Central memory CD8-positive, alpha-beta T cell (primary cell): ENCODE data around the gene EFL1.
A peak's percentile ranks its signal among the peaks of the same experiment; 100 is the strongest.
"Not testable (repeated sequence)": the region's sequence is repeated elsewhere in the genome, so short reads cannot be mapped to it uniquely, and the experiment has no call there.

ENCODE experiments used
- ATAC-seq: fragments of 150-1000 bp; cut with Tn5 transposase; replicated peaks from 2 replicates; pipeline ENCODE4 v1.10.0; 2022; ENCODE audit warnings: mild to moderate bottlenecking, moderate FRiP score, moderate number of reproducible peaks; ENCODE audit not compliant: poor library complexity, severe bottlenecking; ENCODE audit errors: extremely low read depth
- DNase-seq, 2 donors: peaks; one replicate each; pipeline ENCODE4 v3.0.0; 2021; ENCODE audit warnings: low spot score in 2 of 2
- H3K27ac Mint-ChIP-seq: one replicate; pipeline ENCODE4 v1.8.0; 2022; ENCODE audit warnings: low read depth, mild to moderate bottlenecking, moderate library complexity, mixed read lengths
- H3K27me3 Mint-ChIP-seq: one replicate; pipeline ENCODE4 v1.8.0; 2022; ENCODE audit warnings: mixed read lengths
- H3K36me3 Mint-ChIP-seq: one replicate; pipeline ENCODE4 v1.8.0; 2022; ENCODE audit warnings: mild to moderate bottlenecking, moderate library complexity, mixed read lengths; ENCODE audit not compliant: insufficient read depth
- H3K4me1 Mint-ChIP-seq: one replicate; pipeline ENCODE4 v1.8.0; 2022; ENCODE audit warnings: mixed read lengths
- H3K4me3 Mint-ChIP-seq: one replicate; pipeline ENCODE4 v1.8.0; 2022; ENCODE audit warnings: mild to moderate bottlenecking, moderate library complexity, mixed read lengths
- H3K9me3 Mint-ChIP-seq: one replicate; pipeline ENCODE4 v1.8.0; 2022; ENCODE audit warnings: mixed read lengths

Gene EFL1

DNA sequence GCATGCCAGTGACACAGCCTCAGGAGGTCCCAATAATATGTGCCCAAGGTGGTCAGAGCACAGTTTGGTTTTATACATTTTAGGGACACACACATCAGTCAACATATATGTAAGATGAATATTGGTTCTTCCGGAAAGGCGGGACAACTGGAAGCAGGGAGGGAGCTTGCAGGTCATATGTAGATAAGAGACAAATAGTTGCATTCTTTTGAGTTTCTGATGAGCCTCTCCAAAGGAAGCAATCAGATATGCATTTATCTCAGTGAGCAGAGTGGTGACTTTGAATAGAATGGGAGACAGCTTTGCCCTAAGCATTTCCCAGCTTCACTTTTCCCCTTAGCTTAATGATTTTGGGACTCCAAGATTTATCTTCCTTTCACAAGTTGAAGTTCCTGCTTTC lies 4.6 kb upstream of the EFL1 start:
- H3K4me3 Mint-ChIP-seq, ATAC-seq, H3K36me3 Mint-ChIP-seq, DNase-seq, H3K27ac Mint-ChIP-seq, H3K27me3 Mint-ChIP-seq, H3K9me3 Mint-ChIP-seq: not testable (repeated sequence)
- H3K4me1 Mint-ChIP-seq = peaks cover 14% of the 10 kb centered on the region

- H3K27ac Mint-ChIP-seq = peak overlapping the region; percentile 92
- peak overlapping the region; percentile 93 for H3K4me3 Mint-ChIP-seq
- no peak for DNase-seq
- peaks cover 15% of the 10 kb centered on the region for H3K36me3 Mint-ChIP-seq
- no peak for ATAC-seq
- no peaks in the 10 kb centered on the region for H3K9me3 Mint-ChIP-seq
- H3K4me1 Mint-ChIP-seq = peaks cover 40% of the 10 kb centered on the region
- no peaks in the 10 kb centered on the region for H3K27me3 Mint-ChIP-seq
Measured at GRCh38 chr15:82263350-82263749, 816 bp upstream of the EFL1 start.

DNA sequence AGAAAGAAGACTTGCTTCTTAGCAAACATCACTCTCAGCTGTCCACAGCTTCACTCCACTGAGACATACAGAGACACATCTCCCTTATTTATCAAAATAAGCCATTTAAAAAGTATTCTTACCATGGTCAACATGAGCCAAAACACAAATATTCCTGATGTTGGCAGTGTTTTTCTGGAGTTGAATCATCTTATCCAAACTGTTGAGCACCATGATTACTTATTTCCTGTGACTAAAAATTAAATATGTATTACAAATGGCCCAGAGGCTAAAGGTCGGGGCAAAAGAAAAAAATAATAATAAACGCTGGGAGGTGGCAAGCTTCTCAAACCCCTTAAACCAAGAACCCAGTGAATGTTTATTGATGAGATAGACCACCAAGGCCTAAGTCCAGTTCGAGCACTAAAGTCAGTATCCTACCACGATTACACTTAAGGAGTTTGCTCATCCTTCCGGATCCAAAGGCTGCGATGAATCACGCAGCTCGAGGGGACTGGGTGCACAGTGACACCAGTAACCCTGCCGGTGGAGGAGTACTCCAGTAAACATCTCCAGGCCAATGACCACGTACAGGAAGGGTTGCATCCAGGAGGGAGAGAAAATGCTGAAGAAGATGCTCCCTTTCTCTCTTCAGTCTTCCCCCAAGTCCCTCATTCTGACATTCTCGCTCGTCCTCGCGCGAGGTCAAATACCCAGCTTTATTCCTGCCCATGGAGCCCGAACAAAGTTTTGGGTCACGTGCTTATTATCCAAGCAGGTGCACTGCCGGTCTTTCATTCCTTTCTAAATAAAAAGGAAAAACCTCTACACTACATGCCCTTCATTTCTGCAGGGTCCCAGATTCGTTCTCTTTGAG lies 740 bp downstream of the EFL1 start:
- not testable (repeated sequence) for DNase-seq, H3K9me3 Mint-ChIP-seq, H3K27me3 Mint-ChIP-seq
- peak overlapping the region; percentile 92 for H3K27ac Mint-ChIP-seq
- peaks cover 17% of the 10 kb centered on the region for H3K36me3 Mint-ChIP-seq
- peaks cover 40% of the 10 kb centered on the region for H3K4me1 Mint-ChIP-seq
- ATAC-seq = peak; percentile 21
- H3K4me3 Mint-ChIP-seq = peak overlapping the region; percentile 93

- not testable (repeated sequence) for H3K27me3 Mint-ChIP-seq, H3K4me3 Mint-ChIP-seq, DNase-seq, H3K9me3 Mint-ChIP-seq, ATAC-seq, H3K27ac Mint-ChIP-seq
- peaks cover 17% of the 10 kb centered on the region for H3K4me1 Mint-ChIP-seq
- peaks cover 21% of the 10 kb centered on the region for H3K36me3 Mint-ChIP-seq
Measured at GRCh38 chr15:82248261-82248660, 14.3 kb downstream of the EFL1 start.

- not testable (repeated sequence) for H3K4me3 Mint-ChIP-seq, H3K9me3 Mint-ChIP-seq, DNase-seq, H3K27ac Mint-ChIP-seq, ATAC-seq, H3K27me3 Mint-ChIP-seq
- Mint-ChIP-seq H3K36me3 (peaks cover 18% of the 10 kb centered on the region), H3K4me1 (peaks cover 17% of the 10 kb centered on the region)
Measured at GRCh38 chr15:82245956-82246355, 16.6 kb downstream of the EFL1 start.

GRCh38 chr15:82243644-82244043 lies 18.9 kb downstream of the EFL1 start:
- not testable (repeated sequence) for H3K9me3 Mint-ChIP-seq, H3K27ac Mint-ChIP-seq, ATAC-seq, H3K4me3 Mint-ChIP-seq, DNase-seq, H3K27me3 Mint-ChIP-seq
- Mint-ChIP-seq H3K36me3 (peaks cover 27% of the 10 kb centered on the region), H3K4me1 (peaks cover 17% of the 10 kb centered on the region)

- not testable (repeated sequence) for H3K4me3 Mint-ChIP-seq, H3K27me3 Mint-ChIP-seq, H3K27ac Mint-ChIP-seq, ATAC-seq, DNase-seq, H3K9me3 Mint-ChIP-seq
- peaks cover 38% of the 10 kb centered on the region for H3K36me3 Mint-ChIP-seq
- peaks cover 13% of the 10 kb centered on the region for H3K4me1 Mint-ChIP-seq
Measured at GRCh38 chr15:82241836-82242499, 20.6 kb downstream of the EFL1 start.

DNA sequence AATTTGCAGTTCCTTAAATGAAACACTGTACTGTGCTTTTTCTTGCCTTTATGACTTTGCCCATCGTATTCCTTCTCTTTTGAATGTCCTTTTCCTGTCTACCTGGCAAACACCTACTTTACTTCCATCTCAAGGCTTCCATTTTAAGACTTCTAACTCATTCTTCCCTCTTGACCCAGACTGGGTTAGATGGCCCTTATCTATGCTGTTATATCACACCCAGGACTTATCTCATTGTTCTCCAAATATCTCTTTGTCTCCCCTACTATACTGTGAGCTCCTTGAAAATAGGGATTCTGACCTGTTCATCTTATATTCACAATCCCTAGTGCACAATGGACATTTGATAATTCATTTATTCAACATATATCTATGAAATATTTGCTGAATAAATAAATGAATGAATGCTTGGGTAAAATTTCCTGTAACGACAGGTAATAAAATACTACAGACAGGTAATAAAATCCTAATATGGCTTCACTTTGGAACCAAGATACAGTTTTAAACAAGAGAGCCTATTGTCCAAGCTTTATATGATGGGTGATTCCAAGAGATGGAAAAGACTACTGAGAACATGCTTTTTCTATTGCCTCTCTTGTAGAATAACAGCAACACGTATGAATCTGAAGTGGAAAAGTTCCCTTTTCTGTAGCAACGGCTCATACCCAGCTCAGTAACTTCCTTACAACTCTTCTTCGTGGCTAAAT lies 22.7 kb downstream of the EFL1 start:
- Mint-ChIP-seq H3K4me1 (no peaks in the 10 kb centered on the region), H3K36me3 (peaks cover 39% of the 10 kb centered on the region), H3K9me3 (no peaks in the 10 kb centered on the region), H3K4me3 (no peak overlapping the region), H3K27me3 (no peaks in the 10 kb centered on the region), H3K27ac (no peak overlapping the region)
- no peak for DNase-seq
- no peak for ATAC-seq

- not testable (repeated sequence) for DNase-seq, H3K27ac Mint-ChIP-seq, H3K4me1 Mint-ChIP-seq, H3K9me3 Mint-ChIP-seq, ATAC-seq, H3K4me3 Mint-ChIP-seq, H3K27me3 Mint-ChIP-seq
- peaks cover 39% of the 10 kb centered on the region for H3K36me3 Mint-ChIP-seq
Measured at GRCh38 chr15:82237944-82238534, 24.5 kb downstream of the EFL1 start.

DNA sequence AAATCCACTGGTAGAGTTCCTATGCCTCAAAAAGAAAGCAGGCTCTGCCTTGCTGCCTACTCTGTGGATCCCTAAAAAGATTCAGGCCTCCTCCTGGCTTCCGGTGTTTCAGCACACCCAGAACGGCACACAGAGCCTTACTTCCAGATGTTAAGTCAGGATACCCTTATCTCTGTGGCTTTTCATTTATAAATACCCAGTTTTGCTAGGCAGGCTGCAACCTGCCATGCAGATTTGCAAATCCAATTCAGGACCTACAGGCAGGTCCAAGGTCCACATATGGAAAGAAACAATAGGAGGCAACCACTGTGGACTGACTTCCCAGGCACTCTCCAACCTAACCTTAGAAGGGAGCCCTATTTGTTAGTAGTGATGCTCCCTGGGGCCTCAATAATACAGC lies 30.7 kb downstream of the EFL1 start:
- H3K9me3 Mint-ChIP-seq = no peaks in the 10 kb centered on the region
- ATAC-seq (no peak), DNase-seq (no peak)
- H3K36me3 Mint-ChIP-seq = peaks cover 23% of the 10 kb centered on the region
- no peaks in the 10 kb centered on the region for H3K27me3 Mint-ChIP-seq
- peaks cover 14% of the 10 kb centered on the region for H3K4me1 Mint-ChIP-seq
- no peak overlapping the region for H3K4me3 Mint-ChIP-seq
- H3K27ac Mint-ChIP-seq = no peak overlapping the region

- H3K36me3 Mint-ChIP-seq = peaks cover 22% of the 10 kb centered on the region
- no peak overlapping the region for H3K4me3 Mint-ChIP-seq
- H3K27ac Mint-ChIP-seq = no peak overlapping the region
- H3K4me1 Mint-ChIP-seq = peaks cover 14% of the 10 kb centered on the region
- no peak for DNase-seq
- H3K9me3 Mint-ChIP-seq = no peaks in the 10 kb centered on the region
- ATAC-seq = no peak
- H3K27me3 Mint-ChIP-seq = no peaks in the 10 kb centered on the region
Measured at GRCh38 chr15:82231233-82231632, 31.3 kb downstream of the EFL1 start.

- no peaks in the 10 kb centered on the region for H3K27me3 Mint-ChIP-seq
- DNase-seq (no peak), ATAC-seq (no peak)
- no peak overlapping the region for H3K27ac Mint-ChIP-seq
- H3K4me1 Mint-ChIP-seq = peaks cover 14% of the 10 kb centered on the region
- H3K36me3 Mint-ChIP-seq = peaks cover 24% of the 10 kb centered on the region
- no peaks in the 10 kb centered on the region for H3K9me3 Mint-ChIP-seq
- H3K4me3 Mint-ChIP-seq = no peak overlapping the region
Measured at GRCh38 chr15:82228750-82229149, 33.8 kb downstream of the EFL1 start.
